Raji (cell line): ENCODE measurements around the gene KCNQ2.

ENCODE experiments used
- POLR2A ChIP-seq: IDR thresholded peaks from 2 replicates; pipeline ENCODE4 v1.6.1; 2011; ENCODE audit warnings: low read depth, low read length, control low read depth; ENCODE audit not compliant: insufficient read depth

Gene KCNQ2

DNA sequence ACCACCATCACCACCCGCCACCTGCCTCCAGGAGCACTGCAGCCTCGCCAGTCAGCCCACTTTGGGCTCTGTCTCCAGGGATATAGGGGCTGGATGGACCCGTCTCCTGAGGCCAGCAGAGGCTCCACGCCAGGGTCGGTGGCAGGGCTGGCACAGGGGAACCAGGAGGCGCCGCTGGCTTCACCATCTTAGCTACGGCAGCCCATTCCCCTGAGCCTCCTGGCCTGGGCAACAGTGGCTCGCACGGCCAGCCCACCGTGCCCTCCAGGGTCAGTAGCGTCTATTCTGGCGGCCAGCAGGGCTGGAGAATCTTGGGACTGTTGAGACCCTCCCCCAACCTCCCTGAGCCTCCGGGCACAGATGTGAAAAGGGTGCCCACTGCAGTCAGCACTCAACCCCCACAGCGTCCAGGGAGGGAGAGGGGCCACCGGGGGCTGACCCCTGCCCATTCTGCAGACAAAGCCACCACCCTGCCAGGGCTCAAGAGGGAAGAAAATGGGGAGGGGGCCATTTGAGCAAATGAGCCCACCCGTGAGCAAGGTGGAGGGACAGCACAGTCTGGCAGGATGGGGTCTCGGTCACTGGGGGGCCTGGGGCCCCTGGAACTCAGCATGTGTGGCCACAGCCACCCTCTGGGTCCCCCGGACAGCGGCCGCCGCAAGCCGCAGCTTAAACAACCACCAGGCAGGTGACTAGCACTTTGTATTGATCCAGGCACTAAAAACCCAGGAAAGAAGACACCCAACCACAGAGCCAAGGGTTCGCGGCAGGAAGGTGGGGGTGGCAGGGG, 28.7 kb downstream of the KCNQ2 start:
- no peak for TF ChIP-seq POLR2A

GRCh38 chr20:63442100-63442493, 30.4 kb downstream of the KCNQ2 start:
- no peak for TF ChIP-seq POLR2A

DNA sequence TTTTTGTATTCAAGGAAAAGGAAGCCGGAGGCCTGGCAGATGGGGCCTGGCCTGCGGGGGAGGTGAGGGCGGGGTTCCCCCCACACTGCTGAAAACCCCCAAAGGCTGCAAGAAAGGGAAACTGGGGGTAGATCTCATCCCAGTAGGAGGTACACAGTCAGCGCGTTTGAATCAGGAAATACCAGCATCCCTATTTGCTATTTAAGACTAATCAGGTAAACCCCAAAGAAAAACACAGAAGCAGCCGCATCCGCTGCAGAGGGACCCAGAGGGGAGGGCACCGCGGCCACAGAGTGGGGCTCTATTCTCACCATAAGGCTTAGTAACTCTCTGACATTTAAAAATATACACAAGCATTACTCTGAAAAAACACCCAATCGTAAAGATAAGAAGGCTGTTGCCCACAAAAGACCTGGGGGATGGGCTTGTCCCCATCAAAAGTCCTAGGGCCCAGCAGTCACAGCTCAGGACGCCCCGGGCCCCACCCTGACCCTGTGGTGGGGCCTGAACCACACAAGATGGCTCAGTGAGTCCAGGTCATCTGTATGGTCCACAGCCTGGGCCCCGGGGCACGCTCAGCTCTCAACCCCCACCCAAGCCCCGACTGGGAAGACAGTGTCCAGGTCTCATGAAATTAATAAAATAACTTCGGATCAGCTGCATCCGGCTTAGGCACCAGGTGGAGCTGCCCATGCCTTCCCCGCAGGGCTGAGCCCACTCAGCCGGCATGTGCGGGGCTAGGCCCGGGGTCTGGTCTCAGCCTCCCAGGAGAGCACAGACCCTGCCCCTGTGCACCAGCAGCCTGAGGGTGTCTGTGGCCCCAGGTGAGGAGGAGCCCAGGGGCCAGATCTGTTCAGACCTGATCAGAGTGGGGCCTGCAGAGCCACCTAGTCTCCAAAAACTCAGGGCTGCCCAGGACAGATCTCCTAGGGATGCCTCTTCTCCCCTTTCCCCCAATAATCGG, 31.0 kb downstream of the KCNQ2 start:
- TF ChIP-seq POLR2A = no peak

DNA sequence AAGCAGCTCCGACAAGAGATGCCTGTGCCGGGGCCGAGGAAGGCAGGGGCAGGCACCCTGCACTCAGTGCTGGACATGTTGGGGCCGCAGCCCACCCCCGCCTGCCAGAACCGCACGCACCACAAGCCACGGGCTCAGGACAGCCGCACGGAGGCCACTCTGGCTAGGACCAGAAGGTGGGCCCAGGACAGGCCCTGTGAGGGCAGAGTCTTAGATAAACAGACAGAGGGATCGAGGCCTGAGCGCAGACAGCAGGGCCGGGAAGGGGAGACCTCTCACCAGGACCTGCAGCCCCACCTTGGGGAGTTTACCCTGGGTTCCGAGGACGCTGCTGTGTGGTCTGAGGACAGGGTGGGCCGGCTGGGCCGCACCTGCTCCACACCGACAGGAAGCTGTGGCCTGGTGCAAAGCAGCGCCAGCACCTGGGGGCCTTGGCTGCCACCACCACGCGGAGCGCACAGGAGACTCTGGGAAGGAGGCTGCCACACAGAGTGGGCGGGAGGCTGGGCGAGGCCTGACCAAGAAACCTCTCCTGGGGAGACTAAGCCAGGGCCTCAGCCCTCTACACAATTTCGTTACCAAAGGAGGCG, 32.0 kb downstream of the KCNQ2 start:
- TF ChIP-seq POLR2A = no peak

DNA sequence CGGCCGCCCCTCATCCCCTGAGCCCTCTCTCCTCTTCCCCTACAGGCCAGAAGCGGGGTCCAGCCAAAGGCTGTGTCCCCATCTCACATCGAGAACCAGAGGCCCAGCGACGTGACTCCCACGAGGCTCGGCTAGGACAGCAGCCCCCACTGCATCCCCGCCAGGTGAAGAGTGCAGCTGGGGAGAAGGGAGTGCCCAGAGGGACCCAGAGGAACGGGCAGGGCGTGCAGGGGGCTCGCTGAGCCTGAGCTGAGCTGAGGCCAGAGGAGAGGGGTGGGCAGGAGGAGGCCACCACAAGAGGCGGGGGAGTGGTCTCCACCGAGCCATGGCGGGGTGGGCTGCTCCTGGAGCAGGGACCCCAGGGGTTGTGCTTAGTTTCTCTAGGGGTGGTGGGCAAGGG, 32.6 kb downstream of the KCNQ2 start:
- no peak for TF ChIP-seq POLR2A

- no peak for TF ChIP-seq POLR2A
These were observed 34.3 kb downstream of the KCNQ2 start for GRCh38 chr20:63438121-63438520.

GRCh38 chr20:63435552-63435951, 36.9 kb downstream of the KCNQ2 start:
- no peak for TF ChIP-seq POLR2A

- no peak for TF ChIP-seq POLR2A
These were observed 37.7 kb downstream of the KCNQ2 start for GRCh38 chr20:63434599-63435378.

GRCh38 chr20:63433756-63434531, 38.5 kb downstream of the KCNQ2 start:
- no peak for TF ChIP-seq POLR2A

- no peak for TF ChIP-seq POLR2A
These were observed 39.1 kb downstream of the KCNQ2 start for GRCh38 chr20:63433351-63433750.

GRCh38 chr20:63432577-63433325, 39.7 kb downstream of the KCNQ2 start:
- TF ChIP-seq POLR2A = no peak

- TF ChIP-seq POLR2A = no peak
These were observed 40.5 kb downstream of the KCNQ2 start for GRCh38 chr20:63431944-63432343.

GRCh38 chr20:63430891-63431290, 41.6 kb downstream of the KCNQ2 start:
- TF ChIP-seq POLR2A = no peak

DNA sequence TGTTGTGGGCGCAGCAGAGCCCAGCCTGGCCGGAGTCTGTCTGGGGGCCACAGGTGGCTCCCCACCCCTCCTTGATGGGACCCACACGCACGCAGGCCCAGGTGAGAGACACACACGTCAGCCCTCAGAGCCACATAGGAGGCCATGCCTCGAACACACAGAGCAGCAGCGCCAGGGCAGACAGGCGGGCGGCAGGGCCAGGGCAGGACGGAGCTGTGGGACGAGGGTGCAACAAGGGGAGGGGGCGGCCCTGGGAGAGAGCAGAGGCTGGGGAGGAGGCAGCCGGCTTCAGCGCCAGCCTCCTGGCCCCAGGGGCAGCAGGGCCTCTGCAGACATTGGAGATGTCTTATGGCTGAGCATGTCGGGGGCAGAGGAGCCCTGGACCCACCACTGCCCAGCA, 42.5 kb downstream of the KCNQ2 start:
- no peak for TF ChIP-seq POLR2A
